Right cardiac atrium (tissue), 5 donors: ENCODE data around the gene PLCG1. TPM values are rescaled to one million over a fixed set of nuclear protein-coding genes. Genes with fewer than 3 reads are reported as not detected.

Experiments
- ATAC-seq, 2 donors: fragments of 200-7000 bp; cut with Tn5 transposase; one replicate each; pipeline versions ENCODE4 v1.8.0 to v1.9.1; 2020; ENCODE audit warnings: moderate library complexity in 2 of 2, mild to moderate bottlenecking in 1 of 2
- DNase-seq, 3 donors: peaks; one replicate each; pipeline ENCODE4 v3.0.0-alpha.2; 2020
- H3K27ac ChIP-seq: one replicate; pipeline ENCODE4 v1.5.1; 2013; ENCODE audit warnings: mild to moderate bottlenecking, low read length, control low read depth, moderate library complexity
- H3K27me3 ChIP-seq: one replicate; pipeline ENCODE4 v1.6.1; 2013; ENCODE audit not compliant: control insufficient read depth, insufficient read depth
- H3K4me1 ChIP-seq: one replicate; pipeline ENCODE4 v1.6.1; 2013; ENCODE audit warnings: low read length; ENCODE audit not compliant: control insufficient read depth, insufficient read depth
- H3K4me3 ChIP-seq: one replicate; pipeline ENCODE4 v1.5.1; 2013; ENCODE audit warnings: low read length, control low read depth
- H3K9me3 ChIP-seq: one replicate; pipeline ENCODE4 v1.6.1; 2013; ENCODE audit warnings: low read length; ENCODE audit not compliant: control insufficient read depth
- WGBS: extraction: QIAGEN DNeasy Blood & Tissue Kit; methylation state at CpG from one replicate; pipeline ENCODE4 v1.1.7; 2013; 5-methylcytosine and 5-hydroxymethylcytosine counted together
- intact Hi-C, 4 donors: fragments of 100-400 bp; cut with DNase I; formaldehyde crosslinking; loops; one replicate each; pipeline versions ENCODE4 v1.11.0 to v1.14.0; 2022 to 2023
- polyA plus RNA-seq: library from polyadenylated mRNA; stranded (reverse); fragments of 200-250 nt; gene quantifications from one replicate; pipeline ENCODE4 v1.2.3, GENCODE V29; 2013
- total RNA-seq, 4 donors: library from RNA; stranded (reverse); fragmentation: NEBNext Ultra II Directional; extraction: Animal tissue kit (Norgen Biotek cat#: 25700); gene quantifications; one replicate each; pipeline ENCODE4 v1.2.1, GENCODE V29; 2021
- donor health status: healthy with polysubstance abuse.
- donor health status: DM: no; HTN: yes; CAD: no.
- donor health status: DM: no; HTN: no; CAD: no.
- donor health status: DM: no; HTN: yes; CAD: no; lungs with severe emphysema.
- donor health status: DM: yes; HTN: yes; CAD: no.

Gene PLCG1
- total and polyA plus RNA-seq, 5 donors: 45.6 to 62.2 (median 57.4) TPM

DNA sequence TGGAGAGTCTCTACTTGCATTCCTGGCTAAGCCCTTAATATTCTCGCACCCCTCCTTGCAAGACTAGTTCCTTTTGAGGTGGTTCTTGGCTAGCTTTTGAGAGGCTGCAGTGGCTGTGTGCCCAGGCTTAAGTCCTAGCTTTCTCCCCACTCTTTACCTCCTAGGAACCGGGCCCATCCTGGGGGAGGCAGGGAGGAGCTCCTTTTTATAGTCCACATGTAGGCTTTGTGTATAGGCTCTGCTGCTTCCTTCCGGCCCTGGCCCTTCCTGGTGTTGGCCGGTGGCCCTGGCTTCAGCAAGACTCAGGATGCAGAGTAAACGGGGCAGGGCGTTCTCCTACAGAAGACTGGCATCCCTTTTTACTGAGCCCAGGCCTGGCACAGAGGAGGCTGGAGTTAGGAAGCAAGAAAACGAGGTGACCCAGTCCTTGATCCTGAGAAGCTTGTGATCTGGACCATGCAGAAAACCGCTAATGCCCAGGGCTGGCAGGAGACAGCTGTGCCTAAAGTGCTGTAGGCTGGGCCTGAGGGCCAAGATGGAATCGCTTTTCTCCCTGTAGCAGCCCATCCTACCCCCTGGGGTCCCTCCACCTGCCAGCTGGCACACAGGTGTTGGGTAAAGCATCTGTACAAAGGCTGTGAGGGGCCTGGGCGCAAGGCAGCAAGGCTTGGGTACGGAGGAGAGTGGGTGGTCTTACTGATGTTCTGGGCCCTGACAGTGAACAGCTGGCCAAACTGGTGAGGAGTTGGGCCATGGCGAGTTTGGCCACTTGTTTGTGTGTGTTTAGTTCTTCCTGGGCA, 8.7 kb downstream of the PLCG1 start:
- Histone ChIP-seq H3K27ac (peak overlapping the region; percentile 69), H3K4me1 (peaks cover 65% of the 10 kb centered on the region), H3K9me3 (no peaks in the 10 kb centered on the region), H3K4me3 (no peak overlapping the region), H3K27me3 (no peaks in the 10 kb centered on the region)
- peak; percentile 43 to 56 for ATAC-seq
- peak; percentile 70 to 86 (median 79) for DNase-seq
- 57% methylated on average over 12 of the region's 12 CpGs for WGBS
- intact Hi-C loops: no loop called here

DNA sequence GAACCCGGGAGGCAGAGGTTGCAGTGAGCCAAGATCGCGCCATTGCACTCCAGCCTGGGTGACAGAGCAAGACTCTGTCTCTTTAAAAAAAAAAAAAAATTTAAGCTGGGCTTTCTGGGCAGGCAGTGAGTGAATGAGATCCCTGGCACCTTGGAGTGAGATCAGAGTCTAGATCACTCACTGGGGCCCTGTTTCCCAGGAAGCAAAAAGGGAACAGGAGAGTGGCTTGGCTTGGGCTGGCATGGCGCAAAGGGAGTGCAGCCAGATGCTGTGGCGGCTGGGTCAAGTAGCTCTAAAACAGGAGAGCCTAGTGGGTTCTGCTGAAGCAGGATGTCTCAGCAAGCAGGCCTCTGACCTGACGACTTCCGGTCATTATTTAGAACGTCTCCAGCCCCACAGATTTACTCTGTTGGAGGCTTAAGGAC, 10.4 kb downstream of the PLCG1 start:
- H3K4me3 ChIP-seq: no peak overlapping the region
- no peaks in the 10 kb centered on the region for H3K9me3 ChIP-seq
- peak; percentile 43 to 78 (median 73) for DNase-seq
- H3K27me3 ChIP-seq: no peaks in the 10 kb centered on the region
- intact Hi-C loops: no loop called here
- peak; percentile 62 to 71 for ATAC-seq
- H3K4me1 ChIP-seq: peaks cover 67% of the 10 kb centered on the region
- H3K27ac ChIP-seq: peak overlapping the region; percentile 68
- 42% methylated on average over 8 of the region's 8 CpGs for WGBS

DNA sequence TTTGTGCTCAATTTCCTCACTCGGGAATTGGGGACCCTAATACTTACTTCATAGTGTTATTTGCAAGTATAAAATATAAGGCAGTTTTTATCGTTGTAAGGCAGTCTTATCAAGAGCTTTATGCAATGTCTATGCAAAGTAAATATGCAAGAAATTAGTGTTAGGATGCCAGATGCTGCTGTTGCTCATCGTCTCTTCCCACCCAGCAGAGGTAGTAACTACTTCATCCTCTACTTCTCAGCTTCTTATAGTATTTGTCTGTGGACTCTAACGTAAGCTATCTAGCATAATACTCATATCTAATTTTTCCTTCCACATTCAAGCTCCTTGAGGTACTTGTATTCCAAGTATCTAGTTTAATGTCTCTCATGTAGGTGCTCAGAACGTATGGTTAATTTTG, 11.6 kb downstream of the PLCG1 start:
- 67% methylated on average over 5 of the region's 5 CpGs for WGBS
- H3K27ac ChIP-seq: no peak overlapping the region
- intact Hi-C loops: no loop called here

DNA sequence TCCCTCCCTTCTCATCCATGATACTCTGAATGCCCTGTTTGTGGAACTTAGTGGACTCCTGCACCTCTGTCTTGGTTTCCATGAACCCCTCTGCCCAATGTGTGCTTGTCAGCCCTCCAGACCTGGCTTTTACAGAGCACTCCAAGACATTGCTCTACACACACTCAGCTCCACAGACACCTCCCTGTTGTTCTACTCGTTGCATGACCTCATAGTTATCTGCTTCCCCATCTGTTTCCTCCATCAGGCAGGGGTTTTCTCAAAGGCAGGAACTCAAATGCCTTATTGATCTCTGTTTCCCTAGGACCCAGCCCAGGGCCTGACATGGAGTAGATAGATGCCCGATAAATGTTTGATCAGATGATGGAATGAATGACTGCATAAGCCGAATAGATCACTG, 13.3 kb downstream of the PLCG1 start:
- no peaks in the 10 kb centered on the region for H3K9me3 ChIP-seq
- H3K4me1 ChIP-seq: peaks cover 69% of the 10 kb centered on the region
- no peak overlapping the region for H3K4me3 ChIP-seq
- H3K27ac ChIP-seq: peak overlapping the region; percentile 10
- no peaks in the 10 kb centered on the region for H3K27me3 ChIP-seq
- intact Hi-C loops: no loop called here
- DNase-seq (peak in 1 of 3 donors; percentile 51), ATAC-seq (peak in 1 of 2 donors; percentile 34)
- WGBS: 42% methylated on average over 3 of the region's 3 CpGs

More for the DNA sequence above, 11.6 kb downstream of the PLCG1 start:
- Histone ChIP-seq H3K27me3 (no peaks in the 10 kb centered on the region), H3K4me3 (no peak overlapping the region), H3K4me1 (peaks cover 60% of the 10 kb centered on the region), H3K9me3 (no peaks in the 10 kb centered on the region)
- ATAC-seq: no peak
- no peak for DNase-seq

DNA sequence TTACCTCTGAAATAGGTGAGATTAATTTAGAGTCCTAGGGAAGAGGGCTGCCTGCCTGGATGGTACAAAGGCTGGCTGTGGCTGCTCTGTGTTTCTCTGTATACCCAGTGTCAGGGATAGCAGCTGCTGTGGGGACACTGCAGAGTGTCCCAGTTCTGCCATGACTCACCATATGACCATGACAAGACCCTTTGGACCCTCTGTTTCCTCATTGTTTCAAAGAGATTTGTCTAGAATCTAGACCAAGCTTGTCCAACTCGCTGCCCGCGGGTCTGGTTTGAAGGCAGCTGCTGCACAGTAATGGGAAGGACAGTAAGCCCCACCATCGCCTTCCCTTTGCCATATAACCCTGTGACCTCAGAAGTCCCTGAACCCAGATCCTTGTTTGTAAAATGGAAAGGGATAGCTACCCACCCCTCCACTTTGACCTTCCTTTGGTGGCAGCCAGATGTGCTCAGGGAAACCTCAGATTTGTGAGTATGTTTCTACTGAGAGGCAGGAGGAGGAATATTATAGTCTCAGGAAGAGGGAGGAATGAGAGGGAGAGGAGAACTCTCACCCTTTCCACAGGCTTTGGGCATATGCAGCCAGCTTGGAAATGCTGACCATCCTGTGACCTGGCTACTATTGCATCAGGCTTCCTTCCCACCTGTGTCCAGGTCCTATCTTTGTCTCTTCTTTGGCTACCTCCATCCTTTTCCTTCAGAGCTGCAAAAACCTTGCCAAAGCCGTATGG, 14.0 kb downstream of the PLCG1 start:
- Histone ChIP-seq H3K27me3 (no peaks in the 10 kb centered on the region), H3K9me3 (no peaks in the 10 kb centered on the region), H3K4me3 (no peak overlapping the region), H3K4me1 (peaks cover 69% of the 10 kb centered on the region), H3K27ac (peak overlapping the region; percentile 51)
- ATAC-seq (no peak), DNase-seq (peak in 2 of 3 donors; percentile 26 to 27)
- intact Hi-C loops: no loop called here
- WGBS: 84% methylated on average over 5 of the region's 5 CpGs

DNA sequence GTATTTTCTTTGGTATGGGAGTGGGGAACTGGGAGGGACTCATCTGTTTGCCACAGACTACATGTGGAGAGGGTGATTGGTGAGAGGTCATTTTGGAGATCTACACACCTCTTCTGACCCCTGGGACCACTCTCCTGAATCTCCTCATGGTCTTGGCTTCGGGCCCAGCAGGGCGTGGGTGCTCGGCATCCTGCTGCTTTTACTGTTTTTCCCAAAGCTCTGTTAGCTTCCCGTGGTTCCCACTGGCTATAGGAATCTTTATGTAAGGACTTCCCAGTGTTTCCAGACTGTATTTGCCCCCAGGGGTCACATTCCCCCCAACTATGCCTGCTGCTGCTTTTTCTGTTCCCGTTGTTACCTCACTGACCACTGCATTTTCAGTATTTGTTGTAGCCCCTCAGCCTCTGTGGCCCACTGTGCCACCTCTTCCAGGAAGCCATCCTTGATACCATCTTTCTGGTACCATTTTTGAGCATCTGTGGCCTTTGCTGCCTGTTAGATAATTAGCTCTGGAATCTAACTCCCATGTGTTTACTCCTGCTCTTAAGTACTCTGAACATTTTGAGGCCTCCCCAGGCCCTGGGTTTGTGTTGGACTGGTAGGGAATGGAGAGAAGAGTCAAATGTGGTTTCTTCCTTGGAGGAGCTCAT, 14.9 kb downstream of the PLCG1 start:
- intact Hi-C loops: no loop called here
- DNase-seq (peak in 2 of 3 donors; percentile 59 to 65), ATAC-seq (no peak)
- Histone ChIP-seq H3K27ac (peak overlapping the region; percentile 23), H3K4me3 (no peak overlapping the region), H3K27me3 (no peaks in the 10 kb centered on the region), H3K9me3 (no peaks in the 10 kb centered on the region), H3K4me1 (peaks cover 66% of the 10 kb centered on the region)
- WGBS: 38% methylated on average over 5 of the region's 5 CpGs

DNA sequence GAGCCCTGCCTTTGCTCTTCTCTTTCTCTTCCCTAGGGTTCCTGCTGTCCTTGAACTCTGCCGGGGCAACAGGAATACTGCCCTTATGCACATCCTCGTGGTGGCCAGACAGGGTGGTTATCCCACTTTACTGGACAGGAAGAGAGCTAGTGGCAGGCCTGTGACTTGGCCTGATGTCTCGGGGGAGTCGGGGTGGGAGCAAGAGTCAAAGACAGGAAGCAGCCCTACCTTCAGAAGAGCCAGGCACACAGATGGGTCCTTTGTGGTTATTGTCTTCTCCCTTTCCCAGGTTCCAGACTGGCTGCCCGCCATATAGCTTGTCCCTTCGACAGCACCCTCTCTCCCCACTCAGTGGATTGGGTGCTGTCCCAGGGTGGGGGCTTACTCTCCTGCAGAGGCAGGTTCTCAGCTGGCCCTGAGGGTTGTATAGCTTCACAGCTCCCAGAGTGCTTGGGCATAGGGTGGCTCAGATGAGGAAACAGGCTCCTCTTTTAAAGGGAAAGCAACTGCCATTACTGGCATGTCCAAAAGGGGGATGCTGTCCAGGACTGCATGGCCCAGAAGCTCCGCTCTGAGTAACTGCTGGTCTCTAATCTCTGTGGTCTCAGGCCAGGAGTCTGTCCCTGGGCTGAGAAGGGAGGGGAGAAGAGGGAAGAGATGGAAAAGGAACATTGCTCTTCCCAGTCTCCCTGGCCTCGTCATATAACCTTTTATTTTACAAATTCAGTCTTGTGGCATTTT, 17.3 kb downstream of the PLCG1 start:
- DNase-seq (peak; percentile 47 to 72 (median 67)), ATAC-seq (peak; percentile 57 to 79)
- Histone ChIP-seq H3K27ac (peak overlapping the region; percentile 62), H3K9me3 (no peaks in the 10 kb centered on the region), H3K27me3 (no peaks in the 10 kb centered on the region), H3K4me3 (no peak overlapping the region), H3K4me1 (peaks cover 57% of the 10 kb centered on the region)
- WGBS: 50% methylated on average over 8 of the region's 8 CpGs
- intact Hi-C loops: no loop called here

DNA sequence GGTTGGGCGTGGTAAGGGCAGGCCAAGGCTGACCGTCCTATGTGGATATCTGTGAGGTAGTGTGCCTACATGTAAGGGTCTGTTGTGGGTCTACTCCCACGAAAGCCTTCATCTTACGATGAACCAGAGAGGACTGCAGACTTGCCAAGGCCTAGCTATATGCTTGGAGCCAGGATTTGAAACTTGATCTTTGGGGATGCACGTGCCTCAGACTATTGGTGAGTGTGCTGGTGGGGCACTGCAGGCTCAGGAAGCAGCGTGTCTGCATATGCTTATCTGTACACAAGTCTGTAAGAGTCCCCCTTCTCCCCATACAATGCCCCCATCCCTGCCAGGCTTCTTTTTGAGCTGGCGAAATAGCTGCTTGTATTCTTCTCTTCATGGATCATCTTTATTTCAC, 17.9 kb downstream of the PLCG1 start:
- H3K4me1 ChIP-seq: peaks cover 55% of the 10 kb centered on the region
- H3K4me3 ChIP-seq: no peak overlapping the region
- intact Hi-C loops: no loop called here
- H3K27ac ChIP-seq: peak overlapping the region; percentile 56
- DNase-seq: peak in 2 of 3 donors; percentile 4 to 32
- no peaks in the 10 kb centered on the region for H3K27me3 ChIP-seq
- 65% methylated on average over 7 of the region's 7 CpGs for WGBS
- ATAC-seq: no peak
- H3K9me3 ChIP-seq: no peaks in the 10 kb centered on the region

DNA sequence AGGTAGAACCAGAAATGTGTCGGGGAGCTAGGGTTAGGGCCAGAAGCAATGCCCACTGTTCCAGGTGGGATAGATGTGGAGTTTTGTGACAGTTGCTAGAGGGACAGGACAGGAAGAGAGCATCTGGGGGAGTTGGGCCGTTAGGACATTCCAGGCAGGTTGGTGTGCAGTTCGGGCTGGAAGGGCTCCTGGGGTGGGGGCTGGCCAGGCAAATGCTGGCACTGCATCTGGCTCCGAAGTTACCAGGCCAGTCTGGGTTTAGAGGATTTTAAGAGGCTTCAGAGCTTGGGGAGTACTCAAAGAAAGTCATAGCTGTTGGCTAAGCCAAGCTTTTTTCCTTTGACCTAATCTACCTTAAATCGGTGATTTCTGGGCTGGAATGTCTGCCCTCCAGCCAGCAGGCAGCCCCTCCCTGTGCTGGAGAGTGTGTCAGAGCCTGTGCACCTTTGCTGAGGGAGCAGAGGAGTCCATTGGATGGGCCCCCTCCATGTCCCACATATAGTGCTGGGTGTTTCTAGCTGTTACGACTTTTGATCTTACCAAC, 20.8 kb downstream of the PLCG1 start:
- Histone ChIP-seq H3K4me1 (peaks cover 39% of the 10 kb centered on the region), H3K4me3 (no peak overlapping the region), H3K27me3 (no peaks in the 10 kb centered on the region), H3K27ac (no peak overlapping the region), H3K9me3 (no peaks in the 10 kb centered on the region)
- 75% methylated on average over 6 of the region's 6 CpGs for WGBS
- DNase-seq (peak in 2 of 3 donors; percentile 18 to 27), ATAC-seq (no peak)
- intact Hi-C loops: no loop called here

DNA sequence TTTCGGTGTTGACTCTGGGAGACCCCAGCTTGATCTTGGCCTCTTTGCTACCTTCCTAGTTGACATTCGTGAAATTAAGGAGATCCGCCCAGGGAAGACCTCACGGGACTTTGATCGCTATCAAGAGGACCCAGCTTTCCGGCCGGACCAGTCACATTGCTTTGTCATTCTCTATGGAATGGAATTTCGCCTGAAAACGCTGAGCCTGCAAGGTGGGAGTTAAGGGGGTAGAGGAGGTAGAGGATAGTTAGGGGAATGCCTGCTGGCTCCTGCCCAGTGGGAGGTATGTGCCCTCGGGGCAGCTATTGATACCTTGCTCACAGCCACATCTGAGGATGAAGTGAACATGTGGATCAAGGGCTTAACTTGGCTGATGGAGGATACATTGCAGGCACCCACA, 22.2 kb downstream of the PLCG1 start:
- DNase-seq: peak in 1 of 3 donors; percentile 19
- intact Hi-C loops: no loop called here
- Histone ChIP-seq H3K4me1 (peaks cover 34% of the 10 kb centered on the region), H3K9me3 (no peaks in the 10 kb centered on the region), H3K4me3 (no peak overlapping the region), H3K27me3 (no peaks in the 10 kb centered on the region), H3K27ac (no peak overlapping the region)
- WGBS: 75% methylated on average over 10 of the region's 10 CpGs
- ATAC-seq: no peak
